ACC112 (cell line): Measurements from ENCODE around the gene IL22RA2.

Experiments used
- H2AFZ ChIP-seq: fragments of 200-600 bp; sonication (generic); one replicate; pipeline ENCODE4 v1.6.0; 2017; ENCODE audit warnings: antibody characterized with exemption, low read length; ENCODE audit not compliant: unreplicated experiment
- H3K27ac ChIP-seq: fragments of 200-600 bp; sonication (generic); 2 replicates; pipeline ENCODE4 v1.5.1; 2014; ENCODE audit warnings: low read depth, mild to moderate bottlenecking, antibody characterized with exemption, low read length, moderate library complexity
- H3K27me3 ChIP-seq: fragments of 200-600 bp; sonication (generic); 2 replicates; pipeline ENCODE4 v1.6.1; 2014; ENCODE audit warnings: mild to moderate bottlenecking, antibody characterized with exemption, low read length, moderate library complexity, mixed read lengths; ENCODE audit not compliant: insufficient read depth
- H3K36me3 ChIP-seq: fragments of 200-600 bp; sonication (generic); 2 replicates; pipeline ENCODE4 v1.6.1; 2016; ENCODE audit warnings: mild to moderate bottlenecking, antibody characterized with exemption, low read length, moderate library complexity, mixed read lengths; ENCODE audit not compliant: insufficient read depth
- H3K4me1 ChIP-seq: fragments of 200-600 bp; sonication (generic); one replicate; pipeline ENCODE4 v1.6.1; 2016; ENCODE audit warnings: low read length, mixed read lengths; ENCODE audit not compliant: insufficient read depth, unreplicated experiment, control insufficient read depth
- H3K4me3 ChIP-seq: fragments of 200-600 bp; sonication (generic); 2 replicates; pipeline ENCODE4 v1.5.1; 2014; ENCODE audit warnings: mild to moderate bottlenecking, low read depth, low read length
- H3K79me2 ChIP-seq: fragments of 200-600 bp; sonication (generic); one replicate; pipeline ENCODE4 v1.6.0; 2016; ENCODE audit warnings: low read length; ENCODE audit not compliant: control insufficient read depth, unreplicated experiment, insufficient read depth

IL22RA2 gene

GRCh38 chr6:137095093-137095492, 78.4 kb downstream of the IL22RA2 start:
- H3K27me3 ChIP-seq: no peaks in the 10 kb centered on the region
- H3K79me2 ChIP-seq: no peaks in the 10 kb centered on the region
- H3K4me1 ChIP-seq: peaks cover 7% of the 10 kb centered on the region
- no peak overlapping the region for H2AFZ ChIP-seq
- H3K36me3 ChIP-seq: no peaks in the 10 kb centered on the region
- no peak overlapping the region for H3K4me3 ChIP-seq
- H3K27ac ChIP-seq: no peak overlapping the region

GRCh38 chr6:137094411-137095008, 78.9 kb downstream of the IL22RA2 start:
- Histone ChIP-seq H3K4me1 (peaks cover 7% of the 10 kb centered on the region), H2AFZ (no peak overlapping the region), H3K79me2 (no peaks in the 10 kb centered on the region), H3K27me3 (no peaks in the 10 kb centered on the region), H3K27ac (no peak overlapping the region), H3K36me3 (no peaks in the 10 kb centered on the region), H3K4me3 (no peak overlapping the region)
